H1 (cell line): ENCODE data around the gene RHOG.

Source experiments
- BRCA1 ChIP-seq: IDR thresholded peaks from 2 replicates; pipeline ENCODE4 v1.6.1; 2012; ENCODE audit warnings: low read depth, low read length, improper control_type of control experiment
- CEBPB ChIP-seq: IDR thresholded peaks from 2 replicates; pipeline ENCODE4 v1.6.1; 2012; ENCODE audit warnings: low read depth, low read length
- CHD2 ChIP-seq: IDR thresholded peaks from 2 replicates; pipeline ENCODE4 v1.6.1; 2012; ENCODE audit warnings: low read length, improper control_type of control experiment
- EP300 ChIP-seq, 2 experiments: IDR thresholded peaks; 1 replicate in 1 of 2; 2 replicates in 1 of 2; pipeline ENCODE4 v1.6.1; 2011 to 2012; ENCODE audit warnings: low read depth in 2 of 2, low read length in 2 of 2, mild to moderate bottlenecking in 2 of 2, borderline replicate concordance in 1 of 2, inconsistent platforms in 1 of 2, moderate library complexity in 1 of 2
- FOSL1 ChIP-seq: IDR thresholded peaks from 2 replicates; pipeline ENCODE4 v1.6.1; 2011; ENCODE audit warnings: mild to moderate bottlenecking, low read depth, low read length, moderate library complexity; ENCODE audit not compliant: insufficient read depth
- GTF2F1 ChIP-seq: IDR thresholded peaks from 2 replicates; pipeline ENCODE4 v1.6.1; 2012; ENCODE audit warnings: low read depth, low read length, improper control_type of control experiment, borderline replicate concordance
- JUND ChIP-seq: IDR thresholded peaks from 2 replicates; pipeline ENCODE4 v1.6.1; 2011; ENCODE audit warnings: mild to moderate bottlenecking, improper control_type of control experiment, low read length
- MAFK ChIP-seq: IDR thresholded peaks from 2 replicates; pipeline ENCODE4 v1.6.1; 2012; ENCODE audit warnings: low read depth, mild to moderate bottlenecking, improper control_type of control experiment, low read length
- POLR2A ChIP-seq, 2 experiments: IDR thresholded peaks; 1 replicate in 1 of 2; 2 replicates in 1 of 2; pipeline ENCODE4 v1.6.1; 2011; ENCODE audit warnings: low read depth in 2 of 2, low read length in 2 of 2, mild to moderate bottlenecking in 2 of 2; ENCODE audit errors: control extremely low read depth in 1 of 2
- RAD21 ChIP-seq, 2 experiments: IDR thresholded peaks in 1 of 2; conservative IDR thresholded peaks in 1 of 2; 2 replicates each; pipeline ENCODE4 v1.6.1; 2011; ENCODE audit warnings: low read depth in 2 of 2, low read length in 2 of 2, improper control_type of control experiment in 1 of 2, inconsistent platforms in 1 of 2, mild to moderate bottlenecking in 1 of 2, moderate library complexity in 1 of 2
- SIRT6 ChIP-seq: IDR thresholded peaks from one replicate; pipeline ENCODE4 v1.7.1; 2012; ENCODE audit warnings: low read length, inconsistent platforms
- TF ChIP-seq, protein P1 (sequence below), 3 experiments: IDR thresholded peaks; 1 replicate in 2 of 3; 2 replicates in 1 of 3; pipeline versions ENCODE4 v1.5.1 to v1.6.1; 2011; ENCODE audit warnings: low read length in 3 of 3, mild to moderate bottlenecking in 3 of 3, inconsistent platforms in 2 of 3, low read depth in 1 of 3, moderate library complexity in 1 of 3; ENCODE audit not compliant: insufficient read depth in 1 of 3; ENCODE audit errors: control extremely low read depth in 1 of 3
- TF ChIP-seq, protein P2 (sequence below): IDR thresholded peaks from 2 replicates; pipeline ENCODE4 v1.6.1; 2012; ENCODE audit warnings: inconsistent platforms
- TF ChIP-seq, protein P3 (sequence below): IDR thresholded peaks from 2 replicates; pipeline ENCODE4 v1.6.1; 2012; ENCODE audit warnings: inconsistent platforms

DNA sequence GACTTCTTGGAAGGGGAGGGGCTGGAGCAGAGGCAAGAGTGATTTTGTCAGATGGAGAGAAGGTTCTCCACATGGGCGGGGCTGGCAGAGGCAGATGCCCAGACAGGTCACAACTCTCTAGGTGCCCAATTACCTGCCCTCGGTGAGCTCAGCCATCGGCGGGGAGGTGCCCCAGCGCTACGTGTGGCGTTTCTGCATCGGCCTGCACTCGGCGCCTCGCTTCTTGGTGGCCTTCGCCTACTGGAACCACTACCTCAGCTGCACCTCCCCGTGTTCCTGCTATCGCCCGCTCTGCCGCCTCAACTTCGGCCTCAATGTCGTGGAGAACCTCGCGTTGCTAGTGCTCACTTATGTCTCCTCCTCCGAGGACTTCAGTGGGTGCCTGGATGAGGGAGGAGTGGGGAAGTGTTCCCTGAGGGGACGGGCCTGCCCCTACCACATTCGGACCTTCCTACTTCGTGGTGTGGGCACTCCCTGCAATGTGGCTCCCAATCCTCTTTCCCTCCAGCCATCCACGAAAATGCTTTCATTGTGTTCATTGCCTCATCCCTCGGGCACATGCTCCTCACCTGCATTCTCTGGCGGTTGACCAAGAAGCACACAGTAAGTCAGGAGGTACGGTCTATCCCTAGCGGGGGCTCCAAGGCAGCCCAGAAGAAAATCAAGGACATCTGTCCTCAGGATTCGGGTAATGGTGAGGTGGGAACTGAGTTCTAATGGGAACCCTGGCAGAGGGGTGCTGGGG is 16.8 kb downstream of the RHOG start:
- TF ChIP-seq EP300 (IDR thresholded peaks at IDR 0.05; ENCODE audit: borderline replicate concordance in 1 of 2, low read depth in 2 of 2, low read length in 2 of 2) (no peak), FOSL1 (no peak), POLR2A (IDR thresholded peaks at IDR 0.05; ENCODE audit: control extremely low read depth in 1 of 2, low read depth in 2 of 2, low read length in 2 of 2) (no peak), SIRT6 (no peak), GTF2F1 (no peak), CEBPB (no peak), RAD21 (IDR thresholded peaks at IDR 0.05 in 1 of 2, conservative IDR thresholded peaks at IDR 0.05 in 1 of 2; ENCODE audit: low read depth in 2 of 2, low read length in 2 of 2) (no peak), MAFK (no peak), BRCA1 (no peak), CHD2 (no peak), JUND (no peak)
- TF ChIP-seq, protein P1, sequence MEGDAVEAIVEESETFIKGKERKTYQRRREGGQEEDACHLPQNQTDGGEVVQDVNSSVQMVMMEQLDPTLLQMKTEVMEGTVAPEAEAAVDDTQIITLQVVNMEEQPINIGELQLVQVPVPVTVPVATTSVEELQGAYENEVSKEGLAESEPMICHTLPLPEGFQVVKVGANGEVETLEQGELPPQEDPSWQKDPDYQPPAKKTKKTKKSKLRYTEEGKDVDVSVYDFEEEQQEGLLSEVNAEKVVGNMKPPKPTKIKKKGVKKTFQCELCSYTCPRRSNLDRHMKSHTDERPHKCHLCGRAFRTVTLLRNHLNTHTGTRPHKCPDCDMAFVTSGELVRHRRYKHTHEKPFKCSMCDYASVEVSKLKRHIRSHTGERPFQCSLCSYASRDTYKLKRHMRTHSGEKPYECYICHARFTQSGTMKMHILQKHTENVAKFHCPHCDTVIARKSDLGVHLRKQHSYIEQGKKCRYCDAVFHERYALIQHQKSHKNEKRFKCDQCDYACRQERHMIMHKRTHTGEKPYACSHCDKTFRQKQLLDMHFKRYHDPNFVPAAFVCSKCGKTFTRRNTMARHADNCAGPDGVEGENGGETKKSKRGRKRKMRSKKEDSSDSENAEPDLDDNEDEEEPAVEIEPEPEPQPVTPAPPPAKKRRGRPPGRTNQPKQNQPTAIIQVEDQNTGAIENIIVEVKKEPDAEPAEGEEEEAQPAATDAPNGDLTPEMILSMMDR (IDR thresholded peaks at IDR 0.05; ENCODE audit: control extremely low read depth in 1 of 3, insufficient read depth in 1 of 3, low read depth in 1 of 3, low read length in 3 of 3), result no peak
- TF ChIP-seq, protein P2, sequence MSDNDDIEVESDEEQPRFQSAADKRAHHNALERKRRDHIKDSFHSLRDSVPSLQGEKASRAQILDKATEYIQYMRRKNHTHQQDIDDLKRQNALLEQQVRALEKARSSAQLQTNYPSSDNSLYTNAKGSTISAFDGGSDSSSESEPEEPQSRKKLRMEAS, result no peak
- TF ChIP-seq, protein P3, sequence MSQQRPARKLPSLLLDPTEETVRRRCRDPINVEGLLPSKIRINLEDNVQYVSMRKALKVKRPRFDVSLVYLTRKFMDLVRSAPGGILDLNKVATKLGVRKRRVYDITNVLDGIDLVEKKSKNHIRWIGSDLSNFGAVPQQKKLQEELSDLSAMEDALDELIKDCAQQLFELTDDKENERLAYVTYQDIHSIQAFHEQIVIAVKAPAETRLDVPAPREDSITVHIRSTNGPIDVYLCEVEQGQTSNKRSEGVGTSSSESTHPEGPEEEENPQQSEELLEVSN, result no peak
